GM19467 (cell line): ENCODE results near the gene STAB1.

Experiments
- ATAC-seq: cut with Tn5 transposase; IDR thresholded peaks from one replicate; pipeline ENCODE4 v1.9.1; 2021; ENCODE audit warnings: mild to moderate bottlenecking, moderate library complexity; ENCODE audit not compliant: unreplicated experiment

The STAB1 gene

DNA sequence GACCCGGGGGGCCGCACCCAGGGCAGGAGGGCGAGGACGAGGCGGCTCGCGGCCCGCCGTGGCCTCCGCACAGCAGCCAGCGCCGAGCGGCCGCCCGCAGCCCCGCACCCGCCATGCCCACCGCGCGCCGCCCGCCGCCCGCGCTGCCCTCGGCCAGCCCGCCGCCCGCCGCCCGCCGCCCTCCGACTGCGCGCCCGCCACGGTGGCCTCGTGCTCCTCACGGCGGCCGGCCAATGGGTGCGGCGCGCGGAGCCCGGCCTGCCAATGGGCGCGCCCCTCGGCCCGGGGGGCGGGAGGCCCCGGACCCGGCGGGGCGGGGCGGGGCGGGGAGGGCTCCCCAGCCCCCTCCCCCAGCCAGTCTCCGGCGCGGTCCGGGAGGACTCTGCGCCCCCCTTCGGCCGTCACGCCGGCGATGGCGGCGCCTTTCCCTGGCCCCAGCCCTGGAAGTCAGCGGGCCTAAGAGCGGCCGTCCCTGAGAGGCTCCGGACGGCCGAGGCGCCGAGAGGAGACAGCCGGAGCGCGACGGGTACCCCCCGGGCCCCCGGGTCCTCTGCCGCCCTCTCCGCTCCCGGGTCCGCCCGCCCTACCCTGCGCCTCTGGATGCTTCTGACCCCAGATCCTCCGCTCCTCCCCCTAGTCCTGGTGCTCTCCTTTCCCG, 38.6 kb downstream of the STAB1 start, which contains the start of gene NT5DC2:
Gene NT5DC2 (minus strand): TSS at position 235 of the 658 bp plus-strand sequence. CDS start 120 bp downstream, at position 115.
- peak; percentile 30 for ATAC-seq

DNA sequence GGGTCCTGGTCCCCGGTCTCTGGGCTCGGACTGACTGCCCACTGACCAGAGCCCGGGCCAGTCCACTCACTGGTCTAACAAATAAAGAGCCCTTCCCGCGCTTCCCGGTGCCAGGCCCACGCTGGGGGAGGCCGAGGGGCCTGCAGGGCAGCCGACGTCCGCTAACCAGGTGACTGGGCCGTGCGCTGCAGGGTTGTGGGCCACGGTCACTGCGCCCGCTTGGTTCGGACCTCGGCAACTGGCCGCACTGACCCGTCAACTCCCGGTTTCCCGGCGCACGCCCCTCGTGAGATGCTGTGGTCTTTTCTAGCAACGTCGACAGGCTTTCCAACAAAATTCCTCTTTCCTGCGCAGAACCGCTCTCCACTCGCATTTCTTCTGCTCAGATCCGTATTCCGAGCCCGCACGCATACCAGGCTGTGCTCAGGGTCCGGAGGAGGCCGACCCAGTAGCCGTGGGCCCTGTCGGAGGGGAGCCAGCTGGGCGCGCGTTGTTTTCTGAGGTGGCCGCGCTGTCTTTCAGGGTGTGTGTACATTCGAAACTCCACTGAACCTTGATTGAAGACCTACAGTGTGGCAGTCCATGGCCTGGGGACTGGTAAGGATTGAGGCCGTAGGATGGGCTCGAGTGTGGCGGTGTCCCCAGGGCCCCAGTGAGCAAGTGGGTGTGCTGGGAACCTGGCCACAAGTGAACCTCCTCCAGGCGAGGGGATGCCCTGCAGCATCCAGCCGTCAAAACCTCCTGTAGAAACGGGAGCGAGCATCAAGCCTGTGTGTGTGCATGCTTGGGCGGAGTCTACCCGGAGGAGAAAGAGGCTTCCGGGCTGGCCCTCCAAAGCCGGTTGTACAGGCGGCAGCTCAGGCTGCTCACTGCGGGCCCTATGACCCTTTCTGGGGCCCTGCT, 39.4 kb downstream of the STAB1 start:
- ATAC-seq: no peak

DNA sequence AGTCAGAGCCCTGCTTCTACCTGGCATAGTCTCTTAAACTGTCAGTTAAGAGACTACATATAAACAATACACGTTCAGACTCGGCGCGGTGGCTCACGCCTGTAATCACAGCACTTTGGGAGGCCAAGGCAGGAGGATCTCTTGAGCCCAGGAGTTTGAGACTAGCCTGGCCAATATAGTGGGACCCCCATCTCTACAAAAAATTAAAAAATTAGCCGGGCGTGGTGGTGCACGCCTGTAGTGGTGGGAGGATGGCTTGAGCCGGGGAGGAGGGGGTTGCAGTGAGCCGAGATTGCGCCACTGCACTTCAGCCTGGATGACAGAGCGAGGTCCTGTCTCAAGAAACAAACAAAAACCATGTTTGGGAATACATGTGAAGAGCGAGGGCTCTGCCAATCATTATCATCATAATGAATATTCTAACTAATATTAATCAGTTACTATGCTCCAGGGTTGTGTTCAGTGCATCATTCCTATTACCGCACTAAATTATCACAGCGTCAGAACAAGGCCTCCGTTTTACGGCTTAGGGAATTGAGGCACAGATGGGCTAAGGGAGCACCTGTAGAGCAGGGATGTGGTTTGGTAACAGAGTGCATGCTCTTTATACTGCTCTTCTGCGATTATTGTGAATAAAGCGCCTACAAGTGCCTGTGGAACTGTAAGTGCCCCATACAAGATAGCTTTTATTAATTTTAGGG, 40.4 kb downstream of the STAB1 start:
- no peak for ATAC-seq

DNA sequence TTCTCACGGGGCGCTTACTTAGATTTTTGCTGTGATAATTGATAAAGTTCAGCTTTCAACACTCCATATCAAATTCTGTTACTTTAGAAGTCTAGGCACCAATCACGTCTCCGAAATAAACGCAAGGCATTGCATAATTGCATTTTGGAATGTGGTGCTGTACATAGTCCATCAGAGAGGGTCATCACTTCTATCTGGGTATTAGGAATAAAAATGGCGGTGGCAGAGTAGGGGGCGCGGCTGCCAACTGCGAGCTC, 40.9 kb downstream of the STAB1 start:
- ATAC-seq: no peak

DNA sequence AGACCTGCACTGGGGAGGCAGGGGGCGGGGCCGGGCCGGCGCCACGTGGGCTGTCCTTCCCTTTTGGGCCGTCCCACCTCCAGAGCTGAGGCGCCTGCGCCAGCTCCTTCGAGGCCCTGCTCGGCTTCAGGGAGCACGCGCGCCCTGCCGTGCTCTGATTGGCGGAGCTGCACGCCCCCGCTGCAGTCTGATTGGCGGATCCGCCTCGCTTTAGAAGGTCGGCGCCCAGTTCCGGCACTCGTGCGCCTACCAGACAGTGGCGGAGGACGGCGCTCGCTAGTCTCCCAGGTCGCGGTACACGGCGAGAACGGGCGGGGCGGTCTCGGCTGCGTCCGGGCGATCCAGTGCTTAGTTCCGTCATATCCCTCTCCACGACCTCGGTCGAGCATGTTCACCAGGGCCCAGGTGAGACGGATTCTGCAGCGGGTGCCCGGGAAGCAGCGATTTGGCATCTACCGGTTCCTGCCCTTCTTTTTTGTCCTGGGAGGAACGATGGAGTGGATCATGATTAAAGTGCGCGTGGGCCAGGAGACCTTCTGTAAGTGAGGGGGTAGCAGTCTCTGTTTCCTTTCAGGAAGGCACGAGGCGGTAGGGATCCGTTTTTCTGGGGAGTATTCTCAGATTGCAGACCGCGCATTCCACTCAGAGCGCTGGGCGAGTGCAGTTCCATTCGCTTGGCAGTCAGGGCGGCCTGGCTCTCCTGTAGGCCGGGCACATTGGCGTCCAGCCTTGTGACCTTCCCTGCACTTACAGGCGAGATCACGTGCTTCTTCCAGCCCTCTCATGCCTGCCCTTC, 41.4 kb downstream of the STAB1 start, which contains the start of gene UQCC5:
Gene UQCC5 (plus strand): TSS at position 237 of the 796 bp plus-strand sequence. CDS start 151 bp downstream, at position 388.
- peak; percentile 80 for ATAC-seq

DNA sequence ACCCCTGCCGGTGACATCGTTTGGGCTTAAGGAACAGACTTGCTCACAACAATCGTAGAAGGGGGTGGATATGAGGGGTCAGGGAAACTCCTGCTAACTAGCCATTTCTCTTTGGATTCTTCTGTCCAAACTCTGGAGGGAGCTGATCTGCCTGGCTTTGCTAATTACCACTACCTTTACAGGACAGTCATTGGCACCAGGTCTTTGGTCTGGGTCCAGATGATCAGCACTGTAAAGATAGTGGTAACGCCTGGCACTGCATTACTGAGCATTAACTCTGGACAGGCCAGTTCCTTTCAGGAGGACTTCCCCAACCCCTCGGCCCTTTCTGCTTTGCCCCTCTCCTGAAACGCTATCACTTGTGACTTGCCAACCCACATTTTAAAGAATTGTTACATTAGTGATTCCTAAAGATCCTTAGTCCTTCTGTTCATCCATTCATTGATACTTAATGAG, 42.1 kb downstream of the STAB1 start:
- ATAC-seq: no peak

DNA sequence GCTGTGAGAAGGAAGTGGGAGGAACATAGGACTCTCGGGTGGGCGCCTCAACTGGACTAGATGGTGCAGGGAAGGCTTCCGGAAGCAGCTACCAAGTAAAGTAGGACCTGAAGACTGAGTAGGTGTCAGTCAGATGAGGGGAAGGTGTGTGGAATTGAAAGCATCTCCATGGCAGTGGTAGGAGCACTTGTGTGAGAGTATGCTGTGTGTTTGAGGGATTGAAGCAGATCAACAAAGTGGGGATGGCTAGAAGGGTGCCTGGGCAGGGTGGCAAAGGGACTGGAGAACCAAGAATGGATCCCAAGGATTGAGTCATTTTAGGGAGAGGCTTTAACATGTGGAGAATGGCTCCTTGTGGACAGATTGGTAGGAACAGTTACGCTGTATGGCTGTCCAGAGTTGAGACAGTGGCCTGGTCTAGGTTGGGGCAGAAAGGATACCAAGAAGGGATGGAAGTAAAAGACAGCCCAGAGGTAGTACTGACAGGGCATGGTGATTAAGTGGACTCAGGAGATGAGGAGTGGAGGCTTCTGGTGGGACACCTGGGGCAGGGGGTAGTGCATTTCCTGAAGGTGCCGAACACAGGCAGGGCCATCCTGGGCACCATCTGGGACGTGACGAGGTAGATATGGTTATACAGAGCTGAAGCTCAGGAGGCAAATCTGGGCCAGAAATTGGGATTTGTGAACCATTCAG, 42.7 kb downstream of the STAB1 start:
- ATAC-seq: no peak

DNA sequence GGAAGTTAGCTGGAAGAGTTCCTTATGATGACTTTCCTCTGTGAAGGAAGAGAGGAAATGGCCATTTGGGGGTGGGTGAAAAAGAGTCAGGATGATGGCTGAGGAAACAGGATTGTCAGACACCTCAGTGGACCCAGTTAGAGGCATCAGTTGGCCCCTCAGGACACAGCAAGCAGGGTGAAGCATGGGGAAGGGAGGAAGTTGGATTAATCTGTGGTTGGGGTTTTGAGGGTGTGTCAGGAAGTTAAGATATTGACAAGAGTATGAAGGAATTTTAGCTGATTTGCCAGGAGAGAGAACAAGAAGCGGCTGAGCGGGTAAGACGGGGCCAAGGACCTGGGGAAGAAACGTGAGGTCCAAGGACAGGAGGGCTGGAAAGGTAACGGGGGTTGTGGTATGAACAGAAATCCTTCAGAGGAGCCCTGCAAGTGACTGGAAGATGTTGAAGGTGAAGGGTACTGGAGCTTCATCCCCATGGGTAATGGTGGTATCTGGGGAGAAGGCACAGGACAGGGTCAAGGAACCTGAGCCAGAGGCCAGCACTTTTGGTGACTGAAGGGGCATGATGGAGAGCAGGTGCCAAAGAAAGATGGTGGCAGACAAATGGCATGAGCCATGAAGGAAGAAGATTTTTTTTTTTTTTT, 44.0 kb downstream of the STAB1 start:
- ATAC-seq: no peak

DNA sequence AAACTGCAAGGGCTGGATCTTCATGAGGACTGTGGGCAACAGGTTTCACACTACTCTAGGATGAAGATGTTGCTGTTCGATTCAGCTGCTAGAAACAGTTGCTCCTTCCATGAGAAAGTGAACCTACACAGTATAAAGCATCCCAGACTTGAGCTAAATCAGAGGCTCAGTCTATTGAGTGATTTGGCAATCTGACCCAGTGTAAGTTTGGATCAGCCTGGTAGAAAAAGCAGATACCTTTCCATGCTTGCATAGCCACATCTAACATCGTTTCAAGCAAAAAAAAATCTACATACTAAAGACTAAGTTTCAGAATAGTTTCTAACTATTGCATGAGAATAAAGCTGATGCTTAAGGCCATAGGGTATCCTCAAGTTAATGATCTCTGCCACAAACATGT, 45.9 kb downstream of the STAB1 start:
- ATAC-seq: no peak

DNA sequence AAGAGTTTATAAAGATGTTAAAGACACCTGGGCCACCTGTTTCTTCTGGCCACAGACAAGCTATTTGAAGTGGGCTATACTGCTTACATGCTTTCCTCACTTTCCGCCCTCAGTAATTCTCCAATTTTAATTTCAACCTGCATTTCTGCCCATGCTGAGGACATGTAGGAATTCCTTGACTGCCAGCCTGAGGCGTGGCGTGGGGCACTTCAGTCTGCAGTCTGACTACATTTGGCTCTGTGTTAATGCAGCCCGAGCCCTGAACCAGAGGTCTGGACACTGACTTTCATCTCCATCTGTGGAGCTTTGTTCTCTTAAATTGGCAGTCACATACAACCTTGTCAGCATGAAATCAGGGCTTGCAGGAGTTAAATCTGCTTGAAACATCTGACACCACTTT, 49.8 kb downstream of the STAB1 start:
- ATAC-seq: no peak

DNA sequence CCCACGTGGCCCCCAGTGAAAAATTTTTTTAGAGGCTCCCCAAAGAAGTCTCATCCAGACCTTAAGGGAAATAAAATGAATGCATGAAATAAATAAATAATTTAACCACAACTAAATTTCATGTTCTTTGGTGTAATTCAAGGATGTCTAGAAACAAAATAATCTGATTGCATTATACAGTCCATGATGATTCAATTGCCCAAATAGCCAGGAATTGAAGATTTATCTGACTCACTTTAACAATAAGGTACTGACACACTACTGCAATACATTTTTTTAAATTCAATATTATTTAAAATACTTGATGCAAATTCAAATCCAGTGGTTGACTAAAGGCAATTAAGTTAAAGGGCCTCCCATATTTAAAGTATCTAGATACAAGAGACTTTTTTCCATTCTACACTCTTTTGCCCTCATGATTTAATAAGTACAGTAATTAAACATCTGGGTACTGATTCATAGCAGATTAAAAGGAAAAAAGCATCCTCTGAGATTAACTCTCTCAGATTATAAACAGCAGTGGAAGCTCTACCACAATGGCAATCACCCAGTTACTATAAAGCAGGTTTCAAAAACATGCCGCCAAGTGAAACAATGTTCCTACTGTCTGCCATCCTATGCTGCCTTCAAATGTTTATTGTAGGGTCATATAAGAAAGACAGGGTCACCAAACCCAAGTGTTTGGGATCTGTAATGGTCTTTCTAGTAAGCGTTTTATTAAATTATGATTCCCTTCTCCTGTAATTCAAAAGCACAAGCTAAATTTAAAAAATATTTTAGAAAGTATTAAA, 51.2 kb downstream of the STAB1 start:
- no peak for ATAC-seq

DNA sequence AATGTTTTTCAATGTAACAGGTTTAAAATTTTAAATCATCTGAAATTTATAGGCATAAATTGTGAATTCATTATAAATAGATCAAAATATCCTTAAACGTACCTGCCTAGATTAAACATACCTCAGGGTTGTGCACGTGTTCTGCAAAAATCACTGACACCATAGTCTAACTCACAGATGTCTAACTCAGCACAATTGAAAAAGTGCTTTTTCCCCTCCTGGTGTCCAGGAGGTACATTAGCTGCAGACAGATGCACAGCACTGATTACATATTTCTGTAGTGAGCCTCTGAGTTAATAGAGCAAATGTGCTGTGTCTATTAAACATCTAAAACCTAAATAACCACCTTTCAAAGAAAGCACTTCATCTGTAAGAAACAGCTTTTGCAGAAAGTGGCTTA, 52.0 kb downstream of the STAB1 start:
- ATAC-seq: no peak

DNA sequence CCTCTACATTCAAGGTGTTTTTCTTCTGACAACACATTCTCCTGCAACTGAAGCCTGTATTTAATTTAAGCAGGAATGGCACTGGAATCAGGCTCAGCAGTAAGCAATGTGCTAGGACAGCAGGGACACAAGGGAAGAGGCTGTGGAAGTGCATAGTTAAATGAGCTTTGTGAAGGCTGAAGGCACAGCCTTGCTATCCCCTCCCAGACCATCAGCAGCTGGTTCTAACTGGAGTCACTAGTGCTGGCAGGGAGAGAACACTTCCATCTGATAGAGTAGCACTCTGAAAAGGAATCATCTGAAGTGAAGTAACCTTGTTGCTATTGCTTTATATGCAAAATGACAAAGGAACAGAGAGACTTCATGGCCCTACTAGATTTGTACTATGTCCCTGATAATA, 56.0 kb downstream of the STAB1 start:
- ATAC-seq: no peak

DNA sequence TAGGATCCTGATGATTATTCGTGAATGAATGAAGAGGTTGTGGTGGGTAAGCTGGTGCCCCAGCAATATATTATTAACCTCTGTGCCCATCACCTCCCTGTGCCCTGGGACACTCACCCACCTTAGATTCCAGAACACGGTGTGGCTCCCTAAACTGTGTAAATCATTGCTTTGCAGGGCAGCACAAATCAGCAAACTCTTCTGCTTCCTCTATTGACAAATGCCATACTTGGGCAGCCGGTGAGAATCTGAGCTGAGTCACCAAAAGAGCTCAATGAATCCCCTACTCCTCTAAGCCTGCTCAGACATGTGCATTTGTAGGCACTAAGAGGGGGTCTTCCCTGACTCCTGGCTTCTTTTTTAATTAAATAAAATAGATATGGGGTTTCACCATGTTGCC, 57.0 kb downstream of the STAB1 start:
- no peak for ATAC-seq

DNA sequence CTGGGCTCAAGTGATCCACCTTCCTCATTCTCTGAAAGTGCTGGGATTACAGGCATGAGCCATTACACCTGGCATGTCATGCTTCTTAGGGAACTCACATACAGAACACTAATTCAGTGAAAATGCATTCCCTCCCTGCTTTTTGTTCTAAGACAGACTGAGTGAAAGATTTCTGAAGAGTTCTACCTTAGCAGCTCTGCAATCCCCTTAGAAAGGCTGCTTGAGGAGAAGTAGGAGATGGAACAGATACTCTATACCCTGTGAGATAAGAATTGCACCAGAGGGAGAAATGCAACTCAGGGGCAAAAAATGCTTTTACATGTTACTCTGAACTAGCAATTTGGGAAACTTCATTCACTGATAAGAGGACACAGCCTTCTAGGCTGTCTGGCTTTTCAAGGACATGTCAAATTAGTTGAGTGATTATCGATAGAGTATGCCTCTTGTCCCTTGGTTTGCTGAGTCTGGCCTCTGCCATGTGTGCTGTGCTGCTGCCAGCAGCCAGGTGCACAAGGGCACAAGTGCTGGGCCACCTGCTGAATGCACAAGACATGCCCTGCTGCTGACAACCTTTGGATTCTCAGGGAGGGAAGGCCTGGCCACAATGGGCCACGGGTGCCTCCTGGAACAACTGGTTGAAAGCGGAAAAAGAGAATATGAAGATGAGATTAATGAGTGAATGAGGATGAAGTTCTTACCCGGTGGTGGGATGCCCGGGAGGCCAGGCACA, 59.1 kb downstream of the STAB1 start:
- ATAC-seq: no peak

DNA sequence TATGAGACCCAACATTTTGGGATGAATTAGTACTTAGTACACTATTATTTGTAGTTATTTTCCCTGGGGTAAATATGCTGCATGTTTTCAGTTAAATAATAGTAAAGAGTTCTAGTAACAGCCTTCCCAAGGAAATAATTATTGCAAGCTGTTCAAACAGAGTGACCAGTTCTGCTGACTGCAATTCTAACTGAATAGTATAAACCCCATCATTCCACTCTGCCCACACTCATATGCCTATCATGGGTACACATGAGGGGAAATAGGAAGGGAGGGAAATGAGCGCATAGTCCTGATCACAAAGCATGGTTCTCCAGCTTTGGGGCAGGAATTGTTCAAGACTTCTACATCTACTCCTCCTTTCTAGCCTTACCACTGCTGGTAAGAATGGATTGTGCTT, 59.9 kb downstream of the STAB1 start:
- ATAC-seq: no peak

DNA sequence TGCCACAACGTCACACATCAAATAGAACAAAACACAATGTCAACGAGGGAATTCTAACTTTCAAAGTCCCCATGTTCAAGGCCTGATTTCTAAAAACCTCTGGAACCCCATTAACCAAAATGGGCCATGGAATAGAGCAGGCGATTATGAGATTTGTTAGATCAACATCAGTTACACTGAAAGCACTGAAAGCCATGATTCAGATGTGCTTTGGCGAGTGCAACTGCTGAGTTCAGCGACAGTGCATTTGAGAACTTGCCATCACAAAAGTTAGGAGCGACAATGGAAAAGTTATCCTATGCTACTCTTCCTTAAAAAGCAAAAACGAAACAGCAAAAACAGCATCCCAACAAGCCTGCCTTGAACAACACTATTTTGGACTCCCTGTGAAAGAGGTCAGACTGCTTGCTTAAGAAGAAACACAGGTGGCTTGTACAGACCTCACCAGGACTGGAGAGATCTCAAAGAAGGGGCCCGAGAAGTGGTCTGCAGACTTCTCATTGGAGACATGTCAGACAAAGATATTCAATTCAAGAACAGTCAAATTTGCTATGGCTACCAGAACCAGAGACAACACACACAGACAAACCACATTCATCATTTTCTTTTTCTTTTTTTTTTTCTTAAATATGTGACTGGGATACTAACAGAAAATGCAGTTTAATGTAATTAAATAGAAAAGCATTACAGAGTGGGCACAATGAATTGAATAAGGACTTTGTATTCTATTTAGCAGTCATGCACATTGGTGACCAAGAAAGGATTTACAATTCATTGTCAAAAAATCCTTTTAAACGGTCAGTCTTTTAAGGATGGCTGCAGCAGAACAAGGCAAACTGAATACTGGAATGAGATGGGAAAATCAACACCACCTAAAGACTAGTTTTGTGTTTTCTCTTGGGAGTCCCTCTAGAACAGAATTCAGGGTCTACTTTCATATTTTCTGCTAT, 62.1 kb downstream of the STAB1 start:
- ATAC-seq: no peak
